ENCODE data around the gene NEDD4. TPM values are rescaled to one million over a fixed set of nuclear protein-coding genes. Genes with fewer than 3 reads are reported as not detected.

The NEDD4 gene
- total RNA-seq, 1 donor, result 48.5 TPM

- TF ChIP-seq, protein P1, sequence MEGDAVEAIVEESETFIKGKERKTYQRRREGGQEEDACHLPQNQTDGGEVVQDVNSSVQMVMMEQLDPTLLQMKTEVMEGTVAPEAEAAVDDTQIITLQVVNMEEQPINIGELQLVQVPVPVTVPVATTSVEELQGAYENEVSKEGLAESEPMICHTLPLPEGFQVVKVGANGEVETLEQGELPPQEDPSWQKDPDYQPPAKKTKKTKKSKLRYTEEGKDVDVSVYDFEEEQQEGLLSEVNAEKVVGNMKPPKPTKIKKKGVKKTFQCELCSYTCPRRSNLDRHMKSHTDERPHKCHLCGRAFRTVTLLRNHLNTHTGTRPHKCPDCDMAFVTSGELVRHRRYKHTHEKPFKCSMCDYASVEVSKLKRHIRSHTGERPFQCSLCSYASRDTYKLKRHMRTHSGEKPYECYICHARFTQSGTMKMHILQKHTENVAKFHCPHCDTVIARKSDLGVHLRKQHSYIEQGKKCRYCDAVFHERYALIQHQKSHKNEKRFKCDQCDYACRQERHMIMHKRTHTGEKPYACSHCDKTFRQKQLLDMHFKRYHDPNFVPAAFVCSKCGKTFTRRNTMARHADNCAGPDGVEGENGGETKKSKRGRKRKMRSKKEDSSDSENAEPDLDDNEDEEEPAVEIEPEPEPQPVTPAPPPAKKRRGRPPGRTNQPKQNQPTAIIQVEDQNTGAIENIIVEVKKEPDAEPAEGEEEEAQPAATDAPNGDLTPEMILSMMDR (IDR thresholded peaks at IDR 0.05; ENCODE audit: extremely low read depth, low read depth, low read length), result no peak
- no peaks in the 10 kb centered on the region for H4K20me1 ChIP-seq (ENCODE audit: insufficient read depth, low read length)
- peaks cover 78% of the 10 kb centered on the region for H3K79me2 ChIP-seq (ENCODE audit: insufficient read depth, low read length)
- no peak for DNase-seq (ENCODE audit: insufficient read length, low spot score, missing footprints)
- peak overlapping the region; percentile 67 for H3K4me3 ChIP-seq (ENCODE audit: insufficient read depth, low read length)
- H2AFZ ChIP-seq (ENCODE audit: low read length), result no peak overlapping the region
- no peaks in the 10 kb centered on the region for H3K9me3 ChIP-seq (ENCODE audit: low read depth, low read length)
- H3K27me3 ChIP-seq (ENCODE audit: insufficient read depth, low read length), result no peaks in the 10 kb centered on the region
- peak overlapping the region; percentile 84 for H3K4me2 ChIP-seq (ENCODE audit: insufficient read depth, low read length)
- peak overlapping the region; percentile 38 for H3K27ac ChIP-seq (ENCODE audit: low read depth, low read length)
- peaks cover 48% of the 10 kb centered on the region for H3K4me1 ChIP-seq (ENCODE audit: insufficient read depth, low read length)
- no peaks in the 10 kb centered on the region for H3K36me3 ChIP-seq (ENCODE audit: insufficient read depth, low read length)
Observed at GRCh38 chr15:55912982-55913381, 80.4 kb downstream of the NEDD4 start.

DNA sequence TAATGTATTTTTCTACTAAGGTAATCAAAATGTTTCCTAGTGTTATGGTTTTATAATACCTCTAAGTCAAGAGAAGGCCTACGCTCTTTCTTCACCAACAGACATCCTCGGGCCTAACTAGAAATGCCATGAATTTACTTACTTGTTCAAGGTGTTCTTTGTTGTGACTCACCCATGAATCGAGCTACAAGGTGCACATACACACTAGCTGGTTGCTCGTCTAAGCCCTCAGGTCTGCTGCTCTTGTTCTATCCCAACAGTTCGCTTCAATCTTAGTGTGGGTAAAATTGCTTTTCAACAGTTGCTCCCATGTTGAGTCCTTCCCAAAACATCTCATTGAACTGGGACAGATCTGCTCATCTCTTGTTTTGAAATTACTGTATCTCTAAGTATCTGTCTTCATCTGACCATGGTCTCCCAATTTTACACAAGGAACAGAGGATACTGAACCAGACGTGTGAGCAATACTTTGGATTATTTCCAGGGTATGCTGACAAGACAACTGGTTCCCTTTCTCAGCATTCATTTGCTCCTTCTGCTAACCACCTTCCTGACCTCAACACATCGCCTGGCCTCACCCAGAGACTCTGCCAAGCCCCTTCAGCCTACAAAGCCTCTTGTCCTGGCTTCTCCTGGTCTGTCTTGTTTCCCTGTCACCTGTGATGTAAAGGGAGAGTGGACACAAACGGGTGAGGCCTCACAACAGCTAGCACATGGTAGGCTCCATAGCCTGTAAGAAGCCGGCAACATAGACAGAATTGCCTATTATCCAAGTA, 84.2 kb downstream of the NEDD4 start:
- peaks cover 4% of the 10 kb centered on the region for H3K36me3 ChIP-seq (ENCODE audit: insufficient read depth, low read length)
- H3K4me3 ChIP-seq (ENCODE audit: insufficient read depth, low read length), result no peak overlapping the region
- H3K4me1 ChIP-seq (ENCODE audit: insufficient read depth, low read length), result peaks cover 31% of the 10 kb centered on the region
- DNase-seq (ENCODE audit: insufficient read length, low spot score, missing footprints), result peak; percentile 73
- no peaks in the 10 kb centered on the region for H3K9me3 ChIP-seq (ENCODE audit: low read depth, low read length)
- no peaks in the 10 kb centered on the region for H3K27me3 ChIP-seq (ENCODE audit: insufficient read depth, low read length)
- H3K79me2 ChIP-seq (ENCODE audit: insufficient read depth, low read length), result peaks cover 70% of the 10 kb centered on the region
- H2AFZ ChIP-seq (ENCODE audit: low read length), result no peak overlapping the region
- TF ChIP-seq, protein P1 (IDR thresholded peaks at IDR 0.05; ENCODE audit: extremely low read depth, low read depth, low read length), result no peak
- no peaks in the 10 kb centered on the region for H4K20me1 ChIP-seq (ENCODE audit: insufficient read depth, low read length)
- H3K27ac ChIP-seq (ENCODE audit: low read depth, low read length), result peak overlapping the region; percentile 66
- peak overlapping the region; percentile 4 for H3K4me2 ChIP-seq (ENCODE audit: insufficient read depth, low read length)

DNA sequence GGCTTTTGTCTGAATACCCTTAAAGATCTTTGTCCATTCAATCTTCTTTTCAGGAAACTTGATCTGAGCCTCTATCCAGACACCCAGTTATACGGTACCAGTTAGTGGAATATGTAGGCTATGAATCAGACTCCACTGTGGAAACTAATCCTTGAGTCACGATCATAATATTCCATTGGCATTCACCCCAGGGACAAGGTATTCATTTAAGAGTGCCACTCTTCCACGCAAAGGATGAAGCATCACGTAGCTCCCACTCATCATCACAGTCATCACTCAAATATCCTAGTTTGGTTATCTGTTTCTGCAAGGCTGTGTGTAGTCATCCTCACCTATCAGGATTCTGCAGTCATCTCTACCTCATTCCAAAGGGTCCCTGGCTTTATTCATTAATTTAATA, 85.6 kb downstream of the NEDD4 start:
- Histone ChIP-seq H3K36me3 (ENCODE audit: insufficient read depth, low read length) (peaks cover 7% of the 10 kb centered on the region), H3K9me3 (ENCODE audit: low read depth, low read length) (no peaks in the 10 kb centered on the region), H3K4me1 (ENCODE audit: insufficient read depth, low read length) (peaks cover 34% of the 10 kb centered on the region), H3K79me2 (ENCODE audit: insufficient read depth, low read length) (peaks cover 68% of the 10 kb centered on the region), H3K4me2 (ENCODE audit: insufficient read depth, low read length) (peak overlapping the region; percentile 73), H3K27me3 (ENCODE audit: insufficient read depth, low read length) (no peaks in the 10 kb centered on the region), H3K4me3 (ENCODE audit: insufficient read depth, low read length) (peak overlapping the region; percentile 44), H2AFZ (ENCODE audit: low read length) (peak overlapping the region; percentile 2), H3K27ac (ENCODE audit: low read depth, low read length) (peak overlapping the region; percentile 88), H4K20me1 (ENCODE audit: insufficient read depth, low read length) (no peaks in the 10 kb centered on the region)
- TF ChIP-seq, protein P1 (IDR thresholded peaks at IDR 0.05; ENCODE audit: extremely low read depth, low read depth, low read length), result no peak
- DNase-seq (ENCODE audit: insufficient read length, low spot score, missing footprints), result peak; percentile 83

DNA sequence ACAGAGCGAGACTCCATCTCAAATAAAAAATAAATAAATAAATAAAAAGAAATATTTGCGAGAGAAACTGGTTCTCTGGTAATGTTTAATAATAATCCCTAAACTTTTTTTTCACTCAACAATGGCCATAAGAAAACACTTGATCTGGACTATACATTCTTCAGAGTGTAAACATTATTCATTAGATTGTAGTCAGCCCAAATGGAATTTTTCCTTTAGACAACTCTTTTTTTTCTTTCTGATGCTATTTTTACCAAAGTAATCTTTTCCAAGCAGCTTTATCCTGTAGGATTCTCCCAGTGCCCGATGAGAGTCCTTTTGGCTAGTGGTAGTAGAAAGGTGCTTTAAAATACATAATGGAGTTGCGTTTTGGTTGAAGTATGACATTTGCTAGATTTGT, 90.4 kb downstream of the NEDD4 start:
- peaks cover 18% of the 10 kb centered on the region for H3K4me1 ChIP-seq (ENCODE audit: insufficient read depth, low read length)
- peak; percentile 35 for DNase-seq (ENCODE audit: insufficient read length, low spot score, missing footprints)
- H2AFZ ChIP-seq (ENCODE audit: low read length), result no peak overlapping the region
- TF ChIP-seq, protein P1 (IDR thresholded peaks at IDR 0.05; ENCODE audit: extremely low read depth, low read depth, low read length), result no peak
- peak overlapping the region; percentile 10 for H3K27ac ChIP-seq (ENCODE audit: low read depth, low read length)
- H4K20me1 ChIP-seq (ENCODE audit: insufficient read depth, low read length), result no peaks in the 10 kb centered on the region
- no peak overlapping the region for H3K4me3 ChIP-seq (ENCODE audit: insufficient read depth, low read length)
- H3K79me2 ChIP-seq (ENCODE audit: insufficient read depth, low read length), result peaks cover 65% of the 10 kb centered on the region
- no peak overlapping the region for H3K4me2 ChIP-seq (ENCODE audit: insufficient read depth, low read length)
- H3K36me3 ChIP-seq (ENCODE audit: insufficient read depth, low read length), result peaks cover 7% of the 10 kb centered on the region
- no peaks in the 10 kb centered on the region for H3K9me3 ChIP-seq (ENCODE audit: low read depth, low read length)
- no peaks in the 10 kb centered on the region for H3K27me3 ChIP-seq (ENCODE audit: insufficient read depth, low read length)
